HepG2 (cell line): ENCODE results near the gene FOXE3. TPM values are rescaled to one million over a fixed set of nuclear protein-coding genes. Genes with fewer than 3 reads are reported as not detected.

Source experiments
- ARNT ChIP-seq: fragments of 450-650 bp; IDR thresholded peaks from 2 replicates; pipeline ENCODE4 v1.6.1; 2017
- CSRNP2 ChIP-seq: sonication (generic); formaldehyde crosslinking; conservative IDR thresholded peaks from 2 replicates; pipeline ENCODE4 v1.8.0; 2022; ENCODE audit warnings: low read depth, missing genetic modification reagents
- ELK4 ChIP-seq: sonication (generic); formaldehyde crosslinking; IDR thresholded peaks from 2 replicates; pipeline ENCODE4 v1.9.0; 2021; ENCODE audit warnings: missing genetic modification reagents, borderline replicate concordance
- FOSL1 ChIP-seq: sonication (generic); formaldehyde crosslinking; IDR thresholded peaks from 2 replicates; pipeline ENCODE4 v1.9.0; 2021; ENCODE audit warnings: missing genetic modification reagents, borderline replicate concordance
- FOXC1 ChIP-seq: sonication (generic); formaldehyde crosslinking; IDR thresholded peaks from 2 replicates; pipeline ENCODE4 v1.8.0; 2022; ENCODE audit warnings: mild to moderate bottlenecking, missing genetic modification reagents, borderline replicate concordance
- IRF2 ChIP-seq: IDR thresholded peaks from 2 replicates; pipeline ENCODE4 v1.6.1; 2018; ENCODE audit warnings: missing genetic modification reagents, missing compliant biosample characterization
- IRX3 ChIP-seq: sonication (generic); formaldehyde crosslinking; IDR thresholded peaks from 2 replicates; pipeline ENCODE4 v1.8.1; 2023; ENCODE audit warnings: mild to moderate bottlenecking, low read depth, missing genetic modification reagents, borderline replicate concordance
- KLF13 ChIP-seq: sonication (generic); formaldehyde crosslinking; IDR thresholded peaks from 2 replicates; pipeline ENCODE4 v1.4.0; 2020; ENCODE audit warnings: mild to moderate bottlenecking, missing genetic modification reagents
- SETDB1 ChIP-seq: sonication (generic); formaldehyde crosslinking; IDR thresholded peaks from 2 replicates; pipeline ENCODE4 v1.5.1; 2020; ENCODE audit warnings: missing genetic modification reagents, mild to moderate bottlenecking, borderline replicate concordance
- SP4 ChIP-seq: sonication (generic); formaldehyde crosslinking; IDR thresholded peaks from 2 replicates; pipeline ENCODE4 v1.8.1; 2023; ENCODE audit warnings: mild to moderate bottlenecking, missing genetic modification reagents
- TEF ChIP-seq: sonication (generic); formaldehyde crosslinking; IDR thresholded peaks from 2 replicates; pipeline ENCODE4 v1.5.0; 2020; ENCODE audit warnings: missing genetic modification reagents
- YEATS4 ChIP-seq: sonication (generic); formaldehyde crosslinking; IDR thresholded peaks from 2 replicates; pipeline ENCODE4 v1.4.0; 2020; ENCODE audit warnings: missing genetic modification reagents, borderline replicate concordance
- ZMYM3 ChIP-seq: sonication (generic); formaldehyde crosslinking; IDR thresholded peaks from 2 replicates; pipeline ENCODE4 v1.5.1; 2020; ENCODE audit warnings: mild to moderate bottlenecking, missing genetic modification reagents
- ZNF10 ChIP-seq: sonication (generic); formaldehyde crosslinking; IDR thresholded peaks from 2 replicates; pipeline ENCODE4 v1.4.0; 2020; ENCODE audit warnings: mild to moderate bottlenecking, low read depth, missing genetic modification reagents, borderline replicate concordance
- ZNF225 ChIP-seq: sonication (generic); formaldehyde crosslinking; IDR thresholded peaks from 2 replicates; pipeline ENCODE4 v1.4.0; 2020; ENCODE audit warnings: mild to moderate bottlenecking, missing genetic modification reagents
- ZNF264 ChIP-seq: sonication (generic); formaldehyde crosslinking; IDR thresholded peaks from 2 replicates; pipeline ENCODE4 v1.4.0; 2020; ENCODE audit warnings: missing genetic modification reagents
- ZNF512 ChIP-seq: sonication (generic); formaldehyde crosslinking; IDR thresholded peaks from 2 replicates; pipeline ENCODE4 v1.4.0; 2020; ENCODE audit warnings: mild to moderate bottlenecking, missing genetic modification reagents
- ZNF572 ChIP-seq: sonication (generic); formaldehyde crosslinking; IDR thresholded peaks from 2 replicates; pipeline ENCODE4 v1.5.1; 2020; ENCODE audit warnings: mild to moderate bottlenecking, missing genetic modification reagents
- polyA plus RNA-seq, 8 experiments: library from polyadenylated mRNA; depleted of rRNA in 3 of 8; stranded (reverse) in 7 of 8; unstranded in 1 of 8; fragments of >200 nt; fragmentation: Illumina TruSeq in 4 of 8; extraction: Trizol in 4 of 8; gene quantifications; 2 replicates each; pipeline versions ENCODE4 v1.2.1 to v1.2.3, GENCODE V29; 2011 to 2016; ENCODE audit warnings: low read depth in 4 of 8, missing spikeins in 1 of 8, mixed read lengths in 1 of 8; ENCODE audit not compliant: insufficient read depth in 1 of 8
- total RNA-seq, 5 experiments: library from RNA; depleted of rRNA; stranded (reverse); fragments of >200 nt; fragmentation: Illumina TruSeq; extraction: Trizol; gene quantifications; 2 replicates each; pipeline ENCODE4 v1.2.3, GENCODE V29; 2016; ENCODE audit warnings: low read depth in 1 of 5
- TF ChIP-seq, protein P1 (sequence below): sonication (generic); formaldehyde crosslinking; conservative IDR thresholded peaks from 2 replicates; pipeline ENCODE4 v1.4.0; 2020; ENCODE audit warnings: mild to moderate bottlenecking, missing genetic modification reagents, moderate library complexity
- TF ChIP-seq, protein P2 (sequence below): sonication (generic); formaldehyde crosslinking; IDR thresholded peaks from 2 replicates; pipeline ENCODE4 v1.8.0; 2022; ENCODE audit warnings: missing genetic modification reagents, low read depth, mild to moderate bottlenecking, borderline replicate concordance

Gene FOXE3
- total and polyA plus RNA-seq, 2 of the 13 experiments (the other 11 are each of a cell fraction or from before 2014, with no cell fraction given) = not detected

GRCh38 chr1:47436304-47436978, 20.4 kb downstream of the FOXE3 start (continued):
- TF ChIP-seq, protein P1, sequence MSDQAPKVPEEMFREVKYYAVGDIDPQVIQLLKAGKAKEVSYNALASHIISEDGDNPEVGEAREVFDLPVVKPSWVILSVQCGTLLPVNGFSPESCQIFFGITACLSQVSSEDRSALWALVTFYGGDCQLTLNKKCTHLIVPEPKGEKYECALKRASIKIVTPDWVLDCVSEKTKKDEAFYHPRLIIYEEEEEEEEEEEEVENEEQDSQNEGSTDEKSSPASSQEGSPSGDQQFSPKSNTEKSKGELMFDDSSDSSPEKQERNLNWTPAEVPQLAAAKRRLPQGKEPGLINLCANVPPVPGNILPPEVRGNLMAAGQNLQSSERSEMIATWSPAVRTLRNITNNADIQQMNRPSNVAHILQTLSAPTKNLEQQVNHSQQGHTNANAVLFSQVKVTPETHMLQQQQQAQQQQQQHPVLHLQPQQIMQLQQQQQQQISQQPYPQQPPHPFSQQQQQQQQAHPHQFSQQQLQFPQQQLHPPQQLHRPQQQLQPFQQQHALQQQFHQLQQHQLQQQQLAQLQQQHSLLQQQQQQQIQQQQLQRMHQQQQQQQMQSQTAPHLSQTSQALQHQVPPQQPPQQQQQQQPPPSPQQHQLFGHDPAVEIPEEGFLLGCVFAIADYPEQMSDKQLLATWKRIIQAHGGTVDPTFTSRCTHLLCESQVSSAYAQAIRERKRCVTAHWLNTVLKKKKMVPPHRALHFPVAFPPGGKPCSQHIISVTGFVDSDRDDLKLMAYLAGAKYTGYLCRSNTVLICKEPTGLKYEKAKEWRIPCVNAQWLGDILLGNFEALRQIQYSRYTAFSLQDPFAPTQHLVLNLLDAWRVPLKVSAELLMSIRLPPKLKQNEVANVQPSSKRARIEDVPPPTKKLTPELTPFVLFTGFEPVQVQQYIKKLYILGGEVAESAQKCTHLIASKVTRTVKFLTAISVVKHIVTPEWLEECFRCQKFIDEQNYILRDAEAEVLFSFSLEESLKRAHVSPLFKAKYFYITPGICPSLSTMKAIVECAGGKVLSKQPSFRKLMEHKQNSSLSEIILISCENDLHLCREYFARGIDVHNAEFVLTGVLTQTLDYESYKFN (CRISPR knock-in tag) = peak; percentile 63
- TF ChIP-seq ZMYM3 (CRISPR knock-in tag) = peak; percentile 72; the same call in 1 of the 2 replicates
- no peak for TF ChIP-seq IRF2
- TF ChIP-seq IRX3 (CRISPR knock-in tag) = 0 out of 2 replicates have a peak, but pooled peaks have one; percentile 78
- 0 out of 2 replicates have a peak, but pooled peaks have one; percentile 34 for TF ChIP-seq ZNF264 (CRISPR knock-in tag)
- TF ChIP-seq YEATS4 (CRISPR knock-in tag) = 0 out of 2 replicates have a peak, but pooled peaks have one; percentile 10
- TF ChIP-seq ZNF572 (CRISPR knock-in tag) = peak; percentile 73; the same call in 1 of the 2 replicates
- TF ChIP-seq ZNF512 (CRISPR knock-in tag) = no peak
- TF ChIP-seq TEF = no peak
- no peak for TF ChIP-seq ZNF10 (CRISPR knock-in tag)
- no peak for TF ChIP-seq SETDB1 (CRISPR knock-in tag)
- TF ChIP-seq SP4 (CRISPR knock-in tag) = no peak
- no peak for TF ChIP-seq FOSL1 (CRISPR knock-in tag)
- TF ChIP-seq, protein P2, sequence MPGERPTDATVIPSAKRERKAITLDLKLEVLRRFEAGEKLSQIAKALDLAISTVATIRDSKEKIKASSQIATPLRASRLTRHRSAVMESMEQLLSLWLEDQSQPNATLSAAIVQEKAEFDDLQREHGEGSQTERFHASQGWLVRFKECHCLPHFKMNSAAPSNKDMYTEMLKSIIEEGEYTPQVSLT (CRISPR knock-in tag) = no peak
- TF ChIP-seq ARNT = no peak
- TF ChIP-seq ELK4 (CRISPR knock-in tag) = no peak
- TF ChIP-seq CSRNP2 = no peak
- TF ChIP-seq FOXC1 (CRISPR knock-in tag) = peak; percentile 54; the same call in 1 of the 2 replicates
- TF ChIP-seq KLF13 (CRISPR knock-in tag) = no peak
- TF ChIP-seq ZNF225 (CRISPR knock-in tag) = peak; percentile 40; the same call in 1 of the 2 replicates
